ENCODE data around the gene SLC17A2. TPM values are rescaled to one million over a fixed set of nuclear protein-coding genes. Genes with fewer than 3 reads are reported as not detected.

The SLC17A2 gene
- total and polyA plus RNA-seq, 10 donors, result not detected

DNA sequence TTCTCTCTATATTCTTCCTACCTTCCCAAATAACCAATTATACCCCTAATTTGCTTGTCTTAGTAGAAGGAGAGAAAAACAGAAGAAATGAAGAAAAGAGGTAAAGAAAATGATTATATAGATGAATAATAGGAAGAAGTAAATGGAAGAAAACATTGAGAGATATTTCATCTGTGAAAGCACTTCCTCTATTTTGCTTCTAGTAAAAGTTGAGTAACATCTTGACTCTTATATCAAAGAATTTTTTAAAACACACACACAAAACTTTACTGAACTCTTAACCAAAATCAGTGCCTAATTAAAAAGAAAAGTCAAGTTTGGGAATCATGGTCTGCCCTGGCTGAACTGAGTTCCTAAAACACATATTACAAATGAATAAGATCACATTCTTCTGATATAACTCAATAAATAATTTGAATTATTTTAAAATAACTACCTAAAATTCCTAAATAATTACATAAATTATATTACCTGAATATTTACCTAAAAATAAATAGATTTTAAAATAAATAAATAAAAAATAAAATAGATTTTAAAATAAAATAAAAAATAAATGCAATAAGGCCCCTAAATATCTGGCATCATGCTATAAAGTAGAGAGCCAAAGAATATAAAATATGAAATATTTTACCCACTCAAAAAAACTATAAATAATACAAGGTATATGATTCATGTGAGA lies 8.8 kb downstream of the SLC17A2 start:
- TF ChIP-seq POLR2A (IDR thresholded peaks at IDR 0.05) (no peak), POLR2AphosphoS5 (IDR thresholded peaks at IDR 0.05) (no peak)
- TF ChIP-seq, protein P1, sequence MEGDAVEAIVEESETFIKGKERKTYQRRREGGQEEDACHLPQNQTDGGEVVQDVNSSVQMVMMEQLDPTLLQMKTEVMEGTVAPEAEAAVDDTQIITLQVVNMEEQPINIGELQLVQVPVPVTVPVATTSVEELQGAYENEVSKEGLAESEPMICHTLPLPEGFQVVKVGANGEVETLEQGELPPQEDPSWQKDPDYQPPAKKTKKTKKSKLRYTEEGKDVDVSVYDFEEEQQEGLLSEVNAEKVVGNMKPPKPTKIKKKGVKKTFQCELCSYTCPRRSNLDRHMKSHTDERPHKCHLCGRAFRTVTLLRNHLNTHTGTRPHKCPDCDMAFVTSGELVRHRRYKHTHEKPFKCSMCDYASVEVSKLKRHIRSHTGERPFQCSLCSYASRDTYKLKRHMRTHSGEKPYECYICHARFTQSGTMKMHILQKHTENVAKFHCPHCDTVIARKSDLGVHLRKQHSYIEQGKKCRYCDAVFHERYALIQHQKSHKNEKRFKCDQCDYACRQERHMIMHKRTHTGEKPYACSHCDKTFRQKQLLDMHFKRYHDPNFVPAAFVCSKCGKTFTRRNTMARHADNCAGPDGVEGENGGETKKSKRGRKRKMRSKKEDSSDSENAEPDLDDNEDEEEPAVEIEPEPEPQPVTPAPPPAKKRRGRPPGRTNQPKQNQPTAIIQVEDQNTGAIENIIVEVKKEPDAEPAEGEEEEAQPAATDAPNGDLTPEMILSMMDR (IDR thresholded peaks at IDR 0.05 in 8 of 11, conservative IDR thresholded peaks at IDR 0.05 in 3 of 11), result no peak
- Histone ChIP-seq H3K4me3 (no peak overlapping the region), H3K27me3 (replicated peaks in 1 of 7) (no peaks in the 10 kb centered on the region), H3K27ac (no peak overlapping the region), H3K4me1 (no peaks in the 10 kb centered on the region), H3K9me3 (no peaks in the 10 kb centered on the region), H3K36me3 (no peaks in the 10 kb centered on the region)
- intact Hi-C loops (cut with DNase I; ENCODE audit: low total_unique reads), result no loop called here
- DNase-seq, result no peak

DNA sequence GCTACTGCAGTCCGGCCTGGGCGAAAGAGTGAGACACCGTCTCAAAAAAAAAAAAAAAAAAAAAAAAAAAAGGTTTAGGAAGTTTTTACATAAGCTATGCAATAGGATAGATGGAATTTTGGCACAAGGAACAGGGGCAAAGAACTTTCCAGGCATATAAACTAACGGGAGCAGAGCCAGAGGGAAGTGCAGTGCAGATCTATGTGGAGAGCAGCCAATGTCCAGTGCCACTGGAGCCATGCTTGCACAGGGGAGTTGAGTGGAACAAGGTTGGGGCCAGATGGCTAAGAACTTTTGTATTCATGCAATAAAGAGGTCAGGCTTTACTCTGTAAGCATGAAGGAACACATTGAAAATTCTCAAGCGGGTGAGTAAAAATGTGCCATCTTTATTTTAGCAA lies 10.8 kb downstream of the SLC17A2 start:
- no peak overlapping the region for H3K4me3 ChIP-seq
- no peaks in the 10 kb centered on the region for H3K27me3 ChIP-seq (replicated peaks in 1 of 7)
- no peak for TF ChIP-seq POLR2A (IDR thresholded peaks at IDR 0.05)
- TF ChIP-seq, protein P1 (IDR thresholded peaks at IDR 0.05 in 8 of 11, conservative IDR thresholded peaks at IDR 0.05 in 3 of 11), result no peak
- TF ChIP-seq POLR2AphosphoS5 (IDR thresholded peaks at IDR 0.05), result no peak
- no peaks in the 10 kb centered on the region for H3K9me3 ChIP-seq
- H3K4me1 ChIP-seq, result no peaks in the 10 kb centered on the region
- intact Hi-C loops (cut with DNase I; ENCODE audit: low total_unique reads), result no loop called here
- no peaks in the 10 kb centered on the region for H3K36me3 ChIP-seq
- no peak for DNase-seq
- WGBS, 5 donors, result 87 to 95% (median 93%) methylated on average over 4 to 5 of the region's 5 CpGs
- H3K27ac ChIP-seq, result no peak overlapping the region

DNA sequence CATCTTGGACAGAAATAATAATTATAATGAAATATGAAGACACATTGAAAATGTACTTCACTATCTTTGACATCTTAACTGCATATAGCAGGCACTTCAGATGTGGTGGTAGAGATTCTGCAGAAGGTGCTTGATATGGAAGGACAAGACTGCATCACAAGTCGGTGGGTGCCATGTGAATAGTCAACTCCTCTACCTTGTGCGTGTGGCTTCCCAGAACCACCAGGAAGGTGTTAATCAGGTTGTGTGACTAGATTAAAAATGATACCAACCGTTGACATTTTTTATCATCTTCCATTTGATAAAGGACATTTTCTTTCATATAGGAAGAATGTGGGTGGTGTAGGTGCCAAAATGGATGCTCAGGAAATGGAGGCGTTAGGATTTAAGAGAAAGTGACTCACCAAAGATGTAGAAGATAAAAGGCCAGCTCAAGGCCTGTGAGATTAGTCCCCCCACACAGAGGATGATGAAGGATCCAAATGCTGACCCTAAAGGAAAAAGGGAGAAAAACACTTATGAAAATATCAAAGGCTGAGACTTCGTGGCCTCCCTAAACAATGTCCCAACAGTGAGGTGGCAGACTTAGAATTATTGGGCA lies 12.3 kb downstream of the SLC17A2 start:
- no peaks in the 10 kb centered on the region for H3K9me3 ChIP-seq
- H3K27ac ChIP-seq, result no peak overlapping the region
- H3K36me3 ChIP-seq, result no peaks in the 10 kb centered on the region
- TF ChIP-seq, protein P1 (IDR thresholded peaks at IDR 0.05 in 8 of 11, conservative IDR thresholded peaks at IDR 0.05 in 3 of 11), result no peak
- TF ChIP-seq POLR2AphosphoS5 (IDR thresholded peaks at IDR 0.05) (no peak), POLR2A (IDR thresholded peaks at IDR 0.05) (no peak)
- intact Hi-C loops (cut with DNase I; ENCODE audit: low total_unique reads), result no loop called here
- H3K4me3 ChIP-seq, result no peak overlapping the region
- no peaks in the 10 kb centered on the region for H3K27me3 ChIP-seq (replicated peaks in 1 of 7)
- no peak for DNase-seq
- WGBS, 5 donors, result 65 to 84% (median 73%) methylated on average over 5 of the region's 5 CpGs
- no peaks in the 10 kb centered on the region for H3K4me1 ChIP-seq

DNA sequence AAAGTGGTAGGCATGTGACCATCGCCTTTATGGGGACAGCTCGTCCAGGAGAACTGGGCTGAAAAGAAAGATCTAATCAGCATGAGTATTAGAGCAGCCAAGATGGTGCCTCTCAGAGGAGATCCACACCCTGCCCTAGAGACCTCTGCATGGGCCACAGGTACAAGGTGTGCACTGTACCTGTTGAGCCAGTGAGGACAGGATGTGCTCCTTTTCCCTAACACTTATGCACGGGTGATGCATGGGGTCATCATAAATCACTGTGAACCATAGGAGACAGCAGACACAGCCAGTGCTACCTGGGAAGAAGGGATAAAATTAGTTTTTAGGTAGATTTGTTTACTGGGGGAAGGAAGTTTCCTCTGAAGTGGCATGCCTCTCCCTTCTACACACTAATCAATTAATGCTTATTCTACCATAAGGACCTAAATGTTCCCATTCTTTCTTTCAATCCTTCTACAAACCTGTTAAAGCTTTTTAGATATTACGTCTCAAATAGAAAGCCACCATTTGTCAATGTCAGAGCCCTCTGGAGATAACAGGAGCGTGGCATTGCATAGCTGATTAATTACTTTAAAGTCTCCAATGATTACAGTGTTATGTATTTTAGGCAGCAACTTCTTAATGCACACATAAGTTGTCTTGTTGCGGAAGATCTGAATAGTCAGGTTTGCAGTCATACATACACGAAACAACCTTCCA lies 13.6 kb downstream of the SLC17A2 start:
- Histone ChIP-seq H3K27me3 (replicated peaks in 1 of 7) (no peaks in the 10 kb centered on the region), H3K4me3 (no peak overlapping the region), H3K27ac (no peak overlapping the region), H3K9me3 (no peaks in the 10 kb centered on the region), H3K36me3 (no peaks in the 10 kb centered on the region), H3K4me1 (no peaks in the 10 kb centered on the region)
- TF ChIP-seq POLR2A (IDR thresholded peaks at IDR 0.05), result no peak
- TF ChIP-seq, protein P1 (IDR thresholded peaks at IDR 0.05 in 8 of 11, conservative IDR thresholded peaks at IDR 0.05 in 3 of 11), result no peak
- no peak for TF ChIP-seq POLR2AphosphoS5 (IDR thresholded peaks at IDR 0.05)
- no peak for DNase-seq
- intact Hi-C loops (cut with DNase I; ENCODE audit: low total_unique reads), result no loop called here
- 82 to 92% (median 86%) methylated on average over 7 of the region's 7 CpGs for WGBS, 5 donors

All from spleen (tissue), 11 donors.